PFSK-1 (cell line): ENCODE measurements around the gene RBKS.

Source experiments
- POLR2AphosphoS5 ChIP-seq: IDR thresholded peaks from 2 replicates; pipeline ENCODE4 v1.6.1; 2012; ENCODE audit warnings: low read depth, mild to moderate bottlenecking, control low read depth, low read length, moderate library complexity
- REST ChIP-seq, 2 experiments: IDR thresholded peaks; 2 replicates each; pipeline versions ENCODE4 v1.6.1 to v1.8.0; 2011 to 2012; ENCODE audit warnings: low read depth in 2 of 2, low read length in 2 of 2, control low read depth in 1 of 2, inconsistent platforms in 1 of 2, mild to moderate bottlenecking in 1 of 2, moderate library complexity in 1 of 2; ENCODE audit not compliant: insufficient read depth in 1 of 2
- SIN3A ChIP-seq: IDR thresholded peaks from 2 replicates; pipeline ENCODE4 v1.6.1; 2012; ENCODE audit warnings: mild to moderate bottlenecking, low read length, moderate library complexity, borderline replicate concordance; ENCODE audit not compliant: insufficient read depth
- TAF1 ChIP-seq: IDR thresholded peaks from 2 replicates; pipeline ENCODE4 v1.6.1; 2012; ENCODE audit warnings: low read length, control low read depth, borderline replicate concordance; ENCODE audit not compliant: insufficient read depth

DNA sequence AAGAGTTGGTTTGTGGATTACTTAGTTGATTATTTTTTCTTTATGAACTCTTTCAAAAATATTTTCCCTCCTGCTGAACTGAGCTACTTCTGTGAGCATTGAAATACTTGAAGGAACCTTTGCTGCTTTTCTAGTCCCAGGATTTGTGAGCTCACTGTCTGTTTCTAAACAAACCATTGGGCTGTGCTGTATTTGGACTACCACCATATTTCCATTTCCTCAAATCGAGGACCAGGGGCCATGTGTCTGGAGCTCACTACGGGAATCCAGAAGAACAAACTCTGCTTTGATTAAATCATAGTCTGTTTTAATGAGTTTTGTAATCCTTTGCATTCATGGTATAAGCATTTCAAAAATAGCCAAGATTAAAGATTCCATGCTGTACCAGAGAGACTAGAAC, 117.4 kb downstream of the RBKS start:
- TF ChIP-seq POLR2AphosphoS5 (no peak), TAF1 (no peak), REST (IDR thresholded peaks at IDR 0.05; ENCODE audit: insufficient read depth in 1 of 2, low read depth in 2 of 2, low read length in 2 of 2) (no peak), SIN3A (no peak)
